GM12865 (cell line): ENCODE measurements around the gene YPEL3.

Source experiments
- DNase-seq: peaks from one replicate; pipeline ENCODE4 v3.0.0; 2010; ENCODE audit warnings: low read depth
- H3K4me3 ChIP-seq: 2 replicates; pipeline ENCODE4 v1.5.1; 2011; ENCODE audit warnings: mild to moderate bottlenecking, low read depth, low read length, control low read depth
- TF ChIP-seq, protein P1 (sequence below): IDR thresholded peaks from 2 replicates; pipeline ENCODE4 v1.5.1; 2011; ENCODE audit warnings: low read length, control low read depth, low read depth, inconsistent platforms; ENCODE audit not compliant: insufficient read depth; ENCODE audit errors: missing control alignments

YPEL3 gene, protein sequence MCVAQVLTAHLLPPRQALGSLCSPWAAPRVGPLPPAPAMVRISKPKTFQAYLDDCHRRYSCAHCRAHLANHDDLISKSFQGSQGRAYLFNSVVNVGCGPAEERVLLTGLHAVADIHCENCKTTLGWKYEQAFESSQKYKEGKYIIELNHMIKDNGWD

GRCh38 chr16:30096105-30096861 lies at the start of gene YPEL3:
YPEL3 (minus strand) TSS chr16:30096213; CDS start chr16:30095482, 731 bp downstream.
- TF ChIP-seq, protein P1, sequence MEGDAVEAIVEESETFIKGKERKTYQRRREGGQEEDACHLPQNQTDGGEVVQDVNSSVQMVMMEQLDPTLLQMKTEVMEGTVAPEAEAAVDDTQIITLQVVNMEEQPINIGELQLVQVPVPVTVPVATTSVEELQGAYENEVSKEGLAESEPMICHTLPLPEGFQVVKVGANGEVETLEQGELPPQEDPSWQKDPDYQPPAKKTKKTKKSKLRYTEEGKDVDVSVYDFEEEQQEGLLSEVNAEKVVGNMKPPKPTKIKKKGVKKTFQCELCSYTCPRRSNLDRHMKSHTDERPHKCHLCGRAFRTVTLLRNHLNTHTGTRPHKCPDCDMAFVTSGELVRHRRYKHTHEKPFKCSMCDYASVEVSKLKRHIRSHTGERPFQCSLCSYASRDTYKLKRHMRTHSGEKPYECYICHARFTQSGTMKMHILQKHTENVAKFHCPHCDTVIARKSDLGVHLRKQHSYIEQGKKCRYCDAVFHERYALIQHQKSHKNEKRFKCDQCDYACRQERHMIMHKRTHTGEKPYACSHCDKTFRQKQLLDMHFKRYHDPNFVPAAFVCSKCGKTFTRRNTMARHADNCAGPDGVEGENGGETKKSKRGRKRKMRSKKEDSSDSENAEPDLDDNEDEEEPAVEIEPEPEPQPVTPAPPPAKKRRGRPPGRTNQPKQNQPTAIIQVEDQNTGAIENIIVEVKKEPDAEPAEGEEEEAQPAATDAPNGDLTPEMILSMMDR, result no peak
- peak within 1 kb of the TSS; percentile 76 for H3K4me3 ChIP-seq
- DNase-seq, result peak; percentile 95

GRCh38 chr16:30145657-30146056 lies 49.6 kb upstream of the YPEL3 start:
- DNase-seq, result no peak
- TF ChIP-seq, protein P1, result no peak
- H3K4me3 ChIP-seq, result no peak overlapping the region

GRCh38 chr16:30144917-30145316 lies 48.9 kb upstream of the YPEL3 start:
- TF ChIP-seq, protein P1, result no peak
- no peak for DNase-seq
- H3K4me3 ChIP-seq, result no peak overlapping the region

- H3K4me3 ChIP-seq, result no peak overlapping the region
- TF ChIP-seq, protein P1, result no peak
- no peak for DNase-seq
Measured at GRCh38 chr16:30144017-30144416, 48.0 kb upstream of the YPEL3 start.

DNA sequence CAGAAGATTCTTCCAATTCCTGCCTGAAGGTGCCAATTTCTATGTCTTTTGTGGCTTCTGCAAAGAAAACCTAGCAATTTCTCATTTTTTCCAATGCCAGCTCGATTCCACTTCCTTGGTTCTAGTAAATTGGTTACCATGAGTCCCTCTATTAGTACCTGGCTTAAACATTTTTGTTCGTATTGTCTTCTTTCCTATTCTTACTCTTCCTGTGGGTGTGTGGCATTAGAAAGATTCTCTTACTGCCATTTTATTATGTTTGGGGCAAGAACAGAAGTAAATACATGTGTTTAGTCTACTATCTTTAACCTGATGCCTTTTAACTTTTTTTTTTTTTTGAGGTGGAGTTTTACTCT lies 47.3 kb upstream of the YPEL3 start:
- no peak for DNase-seq
- H3K4me3 ChIP-seq, result no peak overlapping the region
- TF ChIP-seq, protein P1, result no peak

- TF ChIP-seq, protein P1, result peak; percentile 45
- no peak overlapping the region for H3K4me3 ChIP-seq
- peak; percentile 66 for DNase-seq
Measured at GRCh38 chr16:30142672-30143346, 46.8 kb upstream of the YPEL3 start.
